A549 treated with dexamethasone at 1 μM for 4 hours (cell line): ENCODE data around the gene DOCK1. TPM values are rescaled to one million over a fixed set of nuclear protein-coding genes. Genes with fewer than 3 reads are reported as not detected.

Source experiments
- total RNA-seq: library from RNA; stranded (reverse); fragments of 200-300 nt; extraction: Qiagen RNA extraction; gene quantifications from 5 replicates; pipeline ENCODE4 v1.2.3, GENCODE V29; 2022

Gene DOCK1
- 20.8 to 29.5 TPM (median 27.7 TPM) in 5 replicates for total RNA-seq

GRCh38 chr10:126904818-126905701, at the start of gene DOCK1:
TSS of gene DOCK1 (plus strand) at chr10:126905428. CDS start at chr10:126905518, 90 bp downstream.

GRCh38 chr10:127196282-127197153, 291.3 kb downstream of the DOCK1 start, which contains the start of gene INSYN2A:
TSS of gene INSYN2A (minus strand) at chr10:127196591. CDS start at chr10:127176395, 20,196 bp downstream.

Other genes with a start within 250 kb of the DOCK1 start
- gene C10orf90, start 234.7 kb upstream of the DOCK1 start, total RNA-seq = 2.9 to 3.8 TPM (median 3.3 TPM) in 5 replicates